DMS79 (cell line): ENCODE measurements around the gene CUL4B.
"Not testable (repeated sequence)": the region's sequence is repeated elsewhere in the genome, so short reads cannot be mapped to it uniquely, and the experiment has no call there.

ENCODE experiments used
- DNase-seq: peaks from one replicate; lab custom pipeline; 2025; lab: John Stamatoyannopoulos, UW

CUL4B gene

DNA sequence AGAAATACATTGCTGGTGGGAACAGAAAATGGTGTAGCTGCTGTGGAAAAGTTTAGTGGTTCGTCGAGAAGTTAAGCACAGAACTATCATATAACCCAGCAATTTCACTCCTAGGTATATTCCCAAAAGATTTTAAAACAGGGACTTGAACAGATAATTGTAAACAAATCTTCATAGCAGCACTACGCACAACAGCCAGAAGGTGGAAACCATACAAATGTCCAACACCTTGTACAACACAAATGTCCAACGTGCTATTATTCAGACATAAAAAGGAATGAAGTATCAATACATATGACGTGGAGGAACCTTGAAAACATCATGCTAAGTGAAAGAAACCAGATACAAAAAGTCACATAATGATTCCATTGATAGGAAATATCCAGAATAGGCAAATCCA, 37.9 kb downstream of the CUL4B start:
- no peak for DNase-seq

DNA sequence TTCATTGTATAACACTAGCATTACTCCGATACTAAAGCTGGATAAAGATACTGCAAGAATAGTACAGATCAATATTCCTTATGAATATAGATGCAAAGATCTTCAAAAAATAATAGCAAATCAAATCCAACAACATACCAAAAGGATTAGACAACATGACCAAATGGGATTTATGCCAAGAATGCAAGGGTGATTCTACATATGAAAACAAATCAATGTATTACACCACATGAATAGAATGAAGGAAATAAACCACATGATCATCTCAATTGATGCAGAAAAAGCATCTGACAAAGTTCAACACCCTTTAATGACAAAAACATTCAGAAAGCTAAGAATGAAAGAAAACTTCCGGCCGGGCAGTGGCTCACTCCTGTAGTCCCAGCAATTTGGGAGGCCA, 42.8 kb downstream of the CUL4B start:
- DNase-seq: no peak

DNA sequence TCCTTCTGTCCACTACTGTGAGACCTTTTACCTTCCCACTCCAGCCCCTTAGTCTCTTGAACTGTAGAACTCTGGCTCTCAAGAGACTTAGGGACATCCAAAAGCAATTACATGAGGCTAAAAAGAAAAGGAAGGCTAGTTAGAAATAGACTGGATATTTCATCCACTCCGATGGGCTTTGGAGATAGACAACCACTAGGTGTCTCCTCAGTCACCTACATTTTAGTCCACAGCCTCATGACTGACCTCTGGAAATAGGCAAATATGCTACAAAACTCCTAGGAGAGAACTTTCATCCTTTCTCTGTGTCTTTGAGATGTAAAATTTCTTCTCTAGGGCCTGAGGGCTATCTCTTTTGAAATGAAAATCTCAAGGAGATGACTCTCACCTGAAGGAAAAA, 46.5 kb downstream of the CUL4B start:
- DNase-seq: no peak

DNA sequence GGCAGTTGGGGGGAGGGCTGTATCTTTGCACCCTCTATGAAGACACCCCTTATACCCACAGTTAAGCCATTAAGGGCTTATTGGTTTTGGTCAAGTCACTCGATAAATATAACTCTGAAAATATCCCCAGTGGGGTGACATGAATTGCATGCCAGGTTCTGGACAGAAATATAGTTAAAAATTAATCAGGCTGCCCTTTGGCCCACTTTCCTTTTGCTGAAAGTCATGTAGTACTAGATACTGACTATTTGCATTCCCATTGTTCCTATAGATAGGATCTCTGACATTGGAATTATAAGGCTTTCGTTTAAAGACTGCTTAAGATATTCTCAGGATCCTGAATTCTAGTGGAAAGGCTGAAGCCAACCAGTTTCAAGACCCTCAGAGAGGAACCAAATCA, 48.1 kb downstream of the CUL4B start:
- no peak for DNase-seq

DNA sequence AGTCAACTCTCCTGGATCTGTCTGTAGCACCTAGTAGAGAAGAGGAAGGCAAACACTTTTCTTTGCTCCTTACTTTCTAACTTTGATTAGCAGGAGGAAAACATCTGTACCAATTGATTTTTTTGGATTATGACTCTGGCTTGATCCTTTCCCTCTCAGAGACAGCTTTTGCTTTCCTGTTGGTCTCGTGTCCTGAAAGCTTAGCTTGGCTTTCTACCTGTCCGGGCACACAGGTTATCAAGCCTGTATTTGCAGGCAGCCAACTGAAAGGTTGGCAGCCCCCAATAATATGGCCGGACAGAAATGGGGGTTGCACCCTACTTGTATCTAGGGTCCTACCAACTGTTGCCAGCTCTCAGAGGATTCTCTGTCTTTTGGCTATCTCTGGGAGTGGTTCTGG, 48.5 kb downstream of the CUL4B start:
- no peak for DNase-seq

DNA sequence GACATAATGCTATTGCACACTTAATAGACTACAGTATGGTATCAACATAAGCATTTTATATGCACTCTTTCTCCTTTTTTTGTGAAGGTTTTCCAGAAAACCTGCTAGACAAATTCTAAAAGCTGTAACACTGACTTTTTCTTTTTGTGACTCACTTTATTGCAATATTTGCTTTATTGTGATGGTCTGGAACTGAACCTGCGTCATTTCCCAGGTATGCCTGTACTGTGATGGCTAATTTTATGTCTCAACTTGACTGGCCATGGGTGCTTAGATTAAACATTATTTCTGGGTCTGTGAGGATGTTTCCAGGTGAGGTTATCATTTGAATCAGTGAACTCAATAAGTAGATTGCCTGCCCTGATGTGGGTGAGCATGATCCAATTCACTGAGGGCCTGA, 56.2 kb downstream of the CUL4B start:
- DNase-seq: no peak

DNA sequence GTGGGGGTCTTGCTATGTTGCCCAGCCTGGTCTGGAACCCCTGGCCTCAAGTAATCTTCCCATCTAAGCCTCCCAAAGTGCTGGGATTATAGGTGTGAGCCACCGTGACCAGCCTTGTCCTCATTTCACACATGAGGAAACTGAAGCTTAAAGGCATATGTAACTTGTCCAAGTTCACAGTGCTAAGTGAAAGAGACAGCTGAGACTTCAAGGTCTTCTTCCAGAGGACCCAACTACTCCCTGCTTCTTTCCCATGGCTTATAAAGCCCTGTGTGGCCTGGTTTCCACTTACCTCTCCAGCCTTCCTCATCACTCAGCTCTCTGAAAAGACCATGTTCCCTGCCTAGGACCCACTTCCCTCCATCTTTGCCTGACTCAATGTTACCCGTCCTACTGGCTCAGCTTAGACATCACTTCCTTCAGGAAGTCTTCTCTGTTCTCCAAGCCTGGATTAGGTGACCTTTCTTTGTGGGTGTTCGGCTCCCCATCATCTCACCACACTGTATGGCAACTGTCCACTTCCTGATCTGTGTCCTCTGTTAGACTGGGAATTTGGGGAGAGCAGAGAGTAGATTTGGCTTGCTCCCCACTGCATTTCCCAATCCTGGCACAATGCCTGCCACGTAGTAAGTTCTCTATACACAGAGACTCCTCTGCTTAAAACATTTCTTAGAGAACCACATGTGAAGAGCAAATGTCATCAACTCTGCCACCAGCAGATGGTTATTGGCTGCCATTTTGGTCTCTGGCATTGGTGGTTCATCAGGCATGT, 61.3 kb downstream of the CUL4B start:
- no peak for DNase-seq

DNA sequence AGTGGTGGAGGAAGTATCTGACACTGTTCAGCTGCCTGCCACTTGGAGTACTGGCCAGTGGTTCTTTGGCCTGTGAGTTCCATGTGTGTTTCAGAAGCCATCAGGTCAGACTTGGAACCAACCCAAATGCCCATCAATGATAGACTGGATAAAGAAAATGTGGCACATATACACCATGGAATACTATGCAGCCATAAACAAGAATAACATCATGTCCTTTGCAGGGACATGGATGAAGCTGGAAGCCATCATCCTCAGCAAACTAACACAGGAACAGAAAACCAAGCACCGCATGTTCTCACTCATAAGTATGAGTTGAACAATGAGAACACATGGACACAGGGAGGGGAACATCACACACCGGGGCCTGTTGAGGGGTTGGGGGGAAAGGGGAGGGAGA, 70.6 kb downstream of the CUL4B start:
- not testable (repeated sequence) for DNase-seq

DNA sequence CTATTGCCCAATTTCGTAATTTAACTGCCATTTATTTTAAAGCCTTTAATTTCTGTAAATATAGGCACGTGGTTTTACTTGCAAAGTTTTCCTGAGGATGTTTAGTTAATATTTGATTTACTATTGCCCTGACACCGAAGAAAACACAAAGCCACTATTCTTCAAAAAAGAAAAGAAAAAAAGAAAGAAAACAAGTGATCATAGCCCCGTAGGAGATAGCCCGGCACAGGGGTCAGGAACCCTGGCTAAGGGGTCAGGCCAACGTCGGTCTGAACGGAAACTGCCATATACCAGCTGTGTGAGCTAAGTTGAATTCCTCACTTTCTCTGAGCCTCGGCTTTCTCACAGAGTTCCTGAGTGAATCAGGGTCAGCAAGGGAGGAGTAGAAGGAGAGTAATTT, 74.0 kb downstream of the CUL4B start:
- DNase-seq: no peak

DNA sequence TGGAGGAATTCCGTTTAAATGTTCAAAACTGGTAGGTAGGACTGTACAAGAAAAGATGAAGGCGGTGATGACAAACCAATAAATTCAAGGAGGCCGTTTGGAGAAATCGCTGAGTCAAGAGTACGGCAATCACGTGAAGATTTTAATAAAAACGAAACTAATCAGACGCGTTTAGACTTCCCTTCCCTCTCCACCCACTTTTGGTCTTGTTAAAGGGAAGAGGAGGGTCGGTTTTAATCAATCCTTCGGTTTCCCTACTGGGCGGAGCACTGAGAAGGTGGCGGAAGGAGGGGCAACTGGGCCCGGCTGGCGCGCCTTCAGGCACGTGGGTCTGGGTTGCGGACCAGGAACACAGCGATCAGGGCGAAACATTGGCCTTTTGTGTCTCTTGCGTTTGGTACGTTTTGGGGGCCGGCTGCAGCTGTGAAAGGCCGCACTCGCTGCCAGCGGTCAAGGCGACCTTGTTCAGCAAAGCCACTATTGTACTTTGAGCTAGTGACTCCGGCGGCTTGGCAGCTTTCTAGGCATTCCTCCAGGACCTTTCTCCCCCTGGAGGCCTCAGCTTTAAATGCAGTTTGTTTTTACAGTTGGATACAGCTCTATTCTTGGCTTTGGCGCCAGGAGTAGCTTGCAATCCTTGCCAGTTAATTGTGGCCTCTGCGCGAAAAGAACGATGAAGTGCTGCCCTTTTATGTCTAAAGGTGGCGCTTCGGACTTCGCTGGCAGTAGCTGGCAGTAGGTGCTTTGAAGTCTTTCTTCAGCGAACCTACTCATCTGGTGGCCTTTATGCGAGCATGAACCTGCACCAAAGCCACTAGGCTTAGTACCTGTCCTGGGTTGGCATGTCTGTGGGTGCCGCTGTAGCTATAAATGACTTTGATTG, 74.9 kb downstream of the CUL4B start:
- peak; percentile 68 for DNase-seq

DNA sequence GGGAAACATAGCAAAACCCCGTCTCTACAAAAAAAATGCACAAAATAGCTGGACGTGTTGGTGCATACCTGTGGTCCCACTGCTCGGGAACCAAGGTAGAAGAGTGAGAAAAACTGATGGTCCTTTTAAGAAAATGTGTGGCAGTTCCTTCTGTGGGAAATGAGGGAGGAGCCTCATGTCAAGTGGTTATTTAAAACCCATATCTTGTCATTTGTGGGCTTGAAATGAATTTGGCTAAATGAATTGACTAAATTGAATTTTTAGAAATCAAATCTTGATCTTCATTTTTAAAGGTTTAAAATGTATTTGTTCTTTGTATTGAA, 75.5 kb downstream of the CUL4B start:
- no peak for DNase-seq

DNA sequence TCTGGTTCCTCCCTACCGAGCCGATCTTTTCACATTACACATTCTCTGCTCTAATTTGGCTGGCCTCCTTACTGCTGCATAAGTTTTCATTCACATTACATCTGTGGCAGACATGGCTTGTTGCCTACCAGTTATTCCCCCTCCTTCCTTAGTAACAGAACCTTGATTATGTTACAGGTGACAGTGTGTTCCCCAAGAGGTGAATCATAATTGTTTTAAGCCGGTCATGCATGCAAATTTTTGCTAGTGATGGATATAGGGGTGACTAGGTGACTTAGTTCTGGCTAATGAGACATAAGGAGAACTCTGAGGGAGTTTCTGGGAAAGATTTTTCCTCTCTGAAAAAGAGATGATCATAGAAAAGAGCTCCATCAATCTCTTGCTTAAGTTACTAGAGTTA, 83.3 kb downstream of the CUL4B start:
- no peak for DNase-seq

DNA sequence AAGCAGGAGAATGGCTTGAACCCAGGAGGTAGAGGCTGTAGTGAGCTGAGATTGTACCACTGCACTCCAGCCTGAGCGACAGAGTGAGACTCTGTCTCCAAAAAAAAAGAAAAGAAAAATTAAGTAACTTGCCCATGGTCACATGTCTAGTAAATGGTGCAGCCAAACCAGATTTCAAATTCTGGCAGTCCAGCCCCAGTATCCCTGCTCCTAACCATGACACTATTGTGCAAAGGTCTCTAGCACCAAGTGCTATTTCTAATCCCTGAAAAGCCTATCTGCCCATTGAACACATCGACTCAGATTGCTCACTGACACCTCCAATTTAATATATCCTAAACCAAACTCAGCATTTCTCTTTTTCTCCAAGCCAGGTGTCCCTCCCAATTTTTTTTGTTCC, 84.0 kb downstream of the CUL4B start:
- DNase-seq: no peak

DNA sequence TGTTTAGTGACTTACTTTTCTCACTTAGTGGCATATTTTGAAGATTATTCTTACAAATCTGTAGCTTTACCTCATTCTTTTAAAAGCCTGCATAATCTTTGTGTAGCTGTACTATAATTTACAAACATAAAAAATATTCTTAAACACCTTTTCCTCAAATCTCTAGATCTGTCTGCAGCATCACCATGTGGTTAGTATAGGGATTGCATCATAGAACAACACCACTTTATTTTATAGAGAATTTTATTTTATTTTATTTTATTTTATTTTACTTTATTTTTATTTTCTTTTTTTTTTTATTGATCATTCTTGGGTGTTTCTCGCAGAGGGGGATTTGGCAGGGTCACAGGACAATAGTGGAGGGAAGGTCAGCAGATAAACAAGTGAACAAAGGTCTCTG, 85.3 kb downstream of the CUL4B start:
- DNase-seq: not testable (repeated sequence)
